Measurements from ENCODE around the gene SCAI. TPM values are rescaled to one million over a fixed set of nuclear protein-coding genes. Genes with fewer than 3 reads are reported as not detected.
A peak's percentile ranks its signal among the peaks of the same experiment; 100 is the strongest.
"Not testable (repeated sequence)": the region's sequence is repeated elsewhere in the genome, so short reads cannot be mapped to it uniquely, and the experiment has no call there.

Gene SCAI
- total RNA-seq, 1 experiment from 2014 or later, result 4.7 TPM

DNA sequence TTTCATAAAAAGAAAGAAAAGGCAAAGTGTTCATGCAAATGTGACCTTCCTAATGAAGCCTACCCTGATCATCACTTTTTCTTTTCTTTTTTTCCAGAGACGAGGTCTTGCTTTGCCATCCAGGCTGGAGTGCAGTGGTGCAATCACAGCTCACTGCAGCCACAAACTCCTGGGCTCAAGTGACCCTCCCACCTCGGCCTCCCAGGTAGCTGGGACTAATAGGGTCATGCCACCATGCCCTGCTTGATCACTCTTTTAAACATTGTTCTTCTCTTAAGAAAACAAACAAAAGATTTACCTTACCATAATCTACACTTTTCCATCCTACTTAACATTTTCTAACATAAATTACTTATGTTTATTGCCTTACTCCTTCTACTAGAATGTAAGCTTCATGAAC lies 193.9 kb downstream of the SCAI start:
- Histone ChIP-seq H3K4me3 (no peak overlapping the region), H3K27me3 (replicated peaks) (no peaks in the 10 kb centered on the region), H3K9me3 (replicated peaks) (no peaks in the 10 kb centered on the region), H3K36me3 (no peaks in the 10 kb centered on the region), H3K27ac (no peak overlapping the region), H3K4me1 (replicated peaks) (peaks cover 9% of the 10 kb centered on the region; the same call in 1 of the 2 replicates)
- no peak for DNase-seq (ENCODE audit: low read depth in 1 of 2, low spot score in 2 of 2)

DNA sequence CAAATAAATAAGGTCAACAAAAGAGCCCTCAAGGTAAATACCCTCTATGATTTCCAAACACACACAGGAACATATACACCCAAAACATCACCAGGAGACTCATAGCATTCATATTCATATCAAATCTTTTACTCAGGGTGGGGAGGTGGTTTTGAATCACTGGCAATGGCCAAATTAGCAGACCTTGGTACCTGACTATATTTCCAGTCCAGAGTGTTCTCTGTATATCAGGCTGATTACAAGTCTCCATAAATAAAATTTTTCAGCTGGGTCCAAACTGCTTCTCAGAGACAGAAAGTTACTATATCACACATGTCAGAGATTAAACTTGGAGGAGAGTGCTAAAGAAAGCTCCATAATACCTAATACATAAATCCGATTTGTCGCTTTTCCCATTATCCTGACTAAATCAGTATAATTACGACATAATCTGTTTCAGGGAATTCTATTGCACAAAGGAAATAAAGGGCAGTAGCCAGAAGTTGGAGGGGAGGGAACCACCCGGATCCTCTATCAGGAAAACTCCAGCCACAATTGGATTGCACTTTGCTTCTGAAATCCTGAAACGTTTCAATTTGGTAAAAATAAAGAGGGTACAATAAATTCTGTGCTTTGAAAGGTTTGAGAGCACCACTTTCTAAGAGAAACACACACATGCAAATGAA lies 195.5 kb downstream of the SCAI start:
- Histone ChIP-seq H3K4me1 (replicated peaks) (peaks cover 7% of the 10 kb centered on the region), H3K4me3 (no peak overlapping the region), H3K9me3 (replicated peaks) (no peaks in the 10 kb centered on the region), H3K27ac (no peak overlapping the region), H3K36me3 (no peaks in the 10 kb centered on the region), H3K27me3 (replicated peaks) (no peaks in the 10 kb centered on the region)
- no peak for DNase-seq (ENCODE audit: low read depth in 1 of 2, low spot score in 2 of 2)

DNA sequence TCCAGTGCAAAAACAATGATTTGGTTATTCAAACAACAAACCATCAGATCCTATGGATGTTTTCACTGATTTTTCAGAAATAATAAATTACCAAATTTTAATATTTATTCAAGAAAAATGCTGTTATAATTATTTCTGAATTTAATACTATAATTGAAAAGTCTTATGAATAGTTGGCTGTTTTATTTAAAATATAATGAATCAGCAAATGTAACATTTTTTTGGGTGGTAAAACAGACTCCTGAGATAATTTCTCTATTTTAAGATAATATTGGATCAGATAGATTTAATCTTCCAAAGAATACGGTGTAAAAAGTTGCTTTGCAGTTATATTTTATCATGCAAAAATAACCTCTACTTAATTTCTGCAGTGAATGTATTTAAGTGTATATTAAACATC lies 197.2 kb downstream of the SCAI start:
- peaks cover 16% of the 10 kb centered on the region for H3K4me1 ChIP-seq (replicated peaks)
- no peaks in the 10 kb centered on the region for H3K27me3 ChIP-seq (replicated peaks)
- no peak overlapping the region for H3K4me3 ChIP-seq
- DNase-seq (ENCODE audit: low read depth in 1 of 2, low spot score in 2 of 2), result no peak
- H3K9me3 ChIP-seq (replicated peaks), result no peaks in the 10 kb centered on the region
- no peaks in the 10 kb centered on the region for H3K36me3 ChIP-seq
- no peak overlapping the region for H3K27ac ChIP-seq

DNA sequence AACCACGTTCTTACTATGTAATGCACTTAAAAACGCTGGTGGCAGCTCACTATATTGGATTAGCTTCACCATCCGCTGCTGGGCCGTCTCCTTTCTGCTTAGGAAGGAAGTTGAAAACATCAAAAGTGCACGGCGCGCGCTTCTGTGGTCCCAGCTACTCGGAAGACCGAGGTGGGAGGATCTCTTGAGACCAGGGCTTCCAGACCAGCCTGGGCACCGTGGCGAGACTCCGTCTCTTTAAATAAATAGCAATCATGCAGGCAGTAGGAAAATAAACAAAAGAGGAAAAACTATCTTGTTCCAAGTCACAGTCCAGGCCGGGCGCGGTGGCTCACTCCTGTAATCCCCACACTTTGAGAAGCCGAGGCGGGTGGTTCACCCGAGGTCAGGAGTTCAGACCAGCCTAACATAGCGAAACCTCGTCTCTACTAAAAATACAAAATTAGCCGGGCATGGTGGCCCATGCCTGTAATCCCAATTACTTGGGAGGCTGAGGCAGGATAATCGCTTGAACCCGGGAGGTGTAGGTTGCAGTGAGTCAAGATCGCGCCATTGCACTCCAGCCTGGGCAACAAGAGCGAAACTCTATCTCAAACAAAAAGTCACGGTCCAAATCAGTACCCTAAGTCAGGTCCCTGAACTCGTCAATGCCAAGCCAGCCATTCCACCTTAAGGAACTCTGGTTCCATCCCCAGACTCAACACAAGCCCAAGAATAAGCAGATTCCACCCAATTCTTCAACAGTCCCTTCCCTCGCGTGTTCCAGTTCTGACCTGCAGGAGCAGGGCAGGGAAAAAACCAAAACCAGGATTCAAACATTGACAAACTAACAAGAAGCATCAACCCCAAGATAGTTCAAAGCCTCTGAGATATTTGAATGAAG lies 201.4 kb downstream of the SCAI start:
- no peaks in the 10 kb centered on the region for H3K36me3 ChIP-seq
- peak overlapping the region; percentile 64 for H3K4me3 ChIP-seq
- peak overlapping the region; percentile 69 for H3K27ac ChIP-seq
- H3K4me1 ChIP-seq (replicated peaks), result peaks cover 17% of the 10 kb centered on the region
- H3K9me3 ChIP-seq (replicated peaks), result no peaks in the 10 kb centered on the region
- H3K27me3 ChIP-seq (replicated peaks), result no peaks in the 10 kb centered on the region
- DNase-seq (ENCODE audit: low read depth in 1 of 2, low spot score in 2 of 2), result peak; percentile 67 to 72

DNA sequence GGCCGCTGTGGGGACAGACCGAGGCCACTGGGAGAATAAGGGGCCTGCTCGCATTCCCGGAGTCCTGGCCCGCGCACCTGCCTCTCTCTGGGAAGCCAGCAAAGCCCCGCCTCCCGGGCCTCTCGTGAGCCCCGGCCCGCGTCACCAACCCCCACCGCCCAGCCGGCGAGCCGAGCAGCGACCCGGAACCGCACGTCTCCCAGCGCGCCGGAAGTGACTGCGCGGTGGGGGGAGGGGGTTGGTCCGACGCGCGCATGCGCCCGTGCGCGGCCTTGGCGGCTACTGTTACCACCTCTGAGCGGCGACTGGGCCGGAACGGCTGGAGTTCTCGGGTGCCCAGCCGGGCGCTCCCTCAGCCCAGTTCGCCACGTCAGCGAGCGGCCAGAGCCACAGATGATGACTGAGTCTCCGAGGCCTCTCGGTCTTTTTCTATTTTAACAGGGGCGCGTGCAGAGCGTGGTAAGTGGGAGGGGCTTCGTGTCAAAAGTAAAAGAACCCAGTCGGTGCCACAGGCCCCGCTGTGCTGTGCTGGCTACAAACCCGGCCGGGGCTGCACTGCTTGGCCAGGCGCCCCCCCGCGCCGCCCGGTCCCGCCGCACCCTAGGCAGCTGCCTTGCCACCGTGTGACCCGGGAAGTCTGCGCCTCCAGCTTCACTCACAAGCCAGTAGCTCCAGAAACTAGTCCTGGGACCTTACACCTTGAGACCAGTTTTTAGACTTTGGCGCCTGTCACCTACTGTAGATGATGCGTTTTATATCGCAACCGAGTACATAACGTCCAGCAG lies 202.2 kb downstream of the SCAI start, which contains the start of gene GOLGA1:
Gene GOLGA1 (minus strand): TSS at position 190 of the 785 bp plus-strand sequence. CDS start 2,372 bp downstream, outside the sequence.
- Histone ChIP-seq H3K27me3 (replicated peaks) (no peaks in the 10 kb centered on the region), H3K4me1 (replicated peaks) (peaks cover 17% of the 10 kb centered on the region), H3K36me3 (0 out of 2 replicates have a peak, but pooled peaks cover 6% of the 10 kb centered on the region), H3K27ac (peak within 1 kb of the TSS; percentile 69), H3K4me3 (peak within 1 kb of the TSS; percentile 64), H3K9me3 (replicated peaks) (no peaks in the 10 kb centered on the region)
- DNase-seq (ENCODE audit: low read depth in 1 of 2, low spot score in 2 of 2), result peak; percentile 91 to 97

DNA sequence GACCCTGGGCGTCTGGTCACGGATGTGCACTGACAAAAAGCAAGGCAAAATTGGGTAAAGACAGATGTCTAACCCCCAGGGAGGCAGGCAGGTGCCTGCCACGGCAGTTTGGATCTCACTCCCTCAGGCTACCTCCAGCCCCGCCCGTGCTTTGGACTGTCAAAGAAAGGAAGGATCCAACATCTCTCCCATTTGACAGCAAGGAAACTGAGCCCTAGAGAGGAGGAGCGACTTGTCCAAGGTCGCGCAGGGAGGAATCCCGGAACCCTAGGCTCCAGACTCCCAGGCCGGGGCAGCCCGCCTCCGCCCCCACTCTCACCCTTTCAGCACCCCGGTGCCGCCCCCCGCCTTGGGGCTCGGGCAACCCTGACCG lies 202.8 kb downstream of the SCAI start:
- no peak for DNase-seq (ENCODE audit: low read depth in 1 of 2, low spot score in 2 of 2)
- Histone ChIP-seq H3K36me3 (0 out of 2 replicates have a peak, but pooled peaks cover 7% of the 10 kb centered on the region), H3K27ac (peak overlapping the region; percentile 69), H3K9me3 (replicated peaks) (no peaks in the 10 kb centered on the region), H3K4me1 (replicated peaks) (peaks cover 17% of the 10 kb centered on the region), H3K4me3 (peak overlapping the region; percentile 64), H3K27me3 (replicated peaks) (no peaks in the 10 kb centered on the region)

DNA sequence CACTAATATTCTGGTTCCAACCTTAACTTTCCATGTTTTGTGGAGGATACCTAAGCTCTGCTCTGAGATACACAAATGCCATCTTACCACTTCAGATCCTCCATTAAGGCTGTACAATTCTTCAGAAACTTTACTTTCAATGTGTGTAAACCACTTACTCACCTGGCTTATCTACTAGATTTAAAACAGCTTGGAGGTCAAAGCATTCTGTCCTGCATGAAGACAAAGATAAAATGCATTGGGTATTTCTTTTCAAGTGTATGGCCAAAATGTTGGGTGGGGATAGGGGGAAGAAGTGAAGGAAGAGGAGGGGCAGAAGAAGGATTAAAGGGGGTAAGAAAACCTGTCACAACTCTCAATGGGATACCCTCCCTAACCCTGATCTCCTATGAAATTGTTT lies 203.4 kb downstream of the SCAI start:
- no peak overlapping the region for H3K27ac ChIP-seq
- H3K4me3 ChIP-seq, result peak overlapping the region; percentile 64
- H3K36me3 ChIP-seq, result 0 out of 2 replicates have a peak, but pooled peaks cover 7% of the 10 kb centered on the region

DNA sequence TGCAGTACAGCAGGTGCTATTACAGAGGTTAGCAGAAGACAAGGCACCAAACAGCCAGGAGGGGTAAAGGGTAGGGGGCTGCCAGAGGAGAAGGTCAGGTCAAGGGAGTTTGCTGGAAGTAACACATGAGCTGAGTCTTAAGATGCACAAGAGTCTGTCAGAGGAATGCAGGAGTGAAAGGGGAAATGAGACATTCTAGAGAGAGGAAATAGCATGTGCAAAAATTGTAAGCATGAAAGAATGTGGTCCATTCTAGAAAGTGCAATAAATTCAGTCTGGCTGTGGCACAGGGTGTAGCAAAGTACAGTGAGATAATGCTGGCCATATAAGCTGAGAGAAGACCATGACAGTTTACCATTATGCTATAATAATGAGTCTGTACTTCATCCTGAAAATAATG lies 209.0 kb downstream of the SCAI start:
- no peak overlapping the region for H3K27ac ChIP-seq
- no peaks in the 10 kb centered on the region for H3K9me3 ChIP-seq (replicated peaks)
- 0 out of 2 replicates have a peak, but pooled peaks cover 4% of the 10 kb centered on the region for H3K4me1 ChIP-seq (replicated peaks)
- no peaks in the 10 kb centered on the region for H3K27me3 ChIP-seq (replicated peaks)
- H3K36me3 ChIP-seq, result peaks cover 39% of the 10 kb centered on the region
- H3K4me3 ChIP-seq, result no peak overlapping the region
- DNase-seq (ENCODE audit: low read depth in 1 of 2, low spot score in 2 of 2), result no peak

More for the DNA sequence above, 203.4 kb downstream of the SCAI start:
- peaks cover 17% of the 10 kb centered on the region for H3K4me1 ChIP-seq (replicated peaks)
- DNase-seq (ENCODE audit: low read depth in 1 of 2, low spot score in 2 of 2), result no peak
- H3K27me3 ChIP-seq (replicated peaks), result no peaks in the 10 kb centered on the region
- H3K9me3 ChIP-seq (replicated peaks), result no peaks in the 10 kb centered on the region

DNA sequence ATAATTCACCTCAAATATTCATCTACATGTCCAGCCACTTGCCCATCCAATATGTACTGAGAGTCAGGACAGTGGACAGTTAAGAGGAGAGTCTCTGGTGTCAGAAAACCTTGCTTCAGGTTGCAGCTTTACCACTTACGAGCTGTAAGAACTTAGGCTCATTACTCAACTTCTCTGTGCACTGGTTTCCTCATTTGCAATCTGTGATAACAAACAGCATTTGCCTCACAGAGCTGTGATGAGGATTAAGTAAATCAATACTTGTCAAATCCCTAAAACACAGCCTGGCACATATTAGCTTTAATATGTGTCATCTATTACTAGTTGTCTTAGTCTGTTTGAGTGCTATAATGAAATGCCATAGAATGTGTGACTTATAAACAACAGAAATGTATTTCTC lies 211.0 kb downstream of the SCAI start:
- 0 out of 2 replicates have a peak, but pooled peaks cover 4% of the 10 kb centered on the region for H3K4me1 ChIP-seq (replicated peaks)
- H3K4me3 ChIP-seq, result no peak overlapping the region
- no peak overlapping the region for H3K27ac ChIP-seq
- peaks cover 46% of the 10 kb centered on the region for H3K36me3 ChIP-seq
- no peaks in the 10 kb centered on the region for H3K27me3 ChIP-seq (replicated peaks)
- DNase-seq (ENCODE audit: low read depth in 1 of 2, low spot score in 2 of 2), result no peak
- no peaks in the 10 kb centered on the region for H3K9me3 ChIP-seq (replicated peaks)

DNA sequence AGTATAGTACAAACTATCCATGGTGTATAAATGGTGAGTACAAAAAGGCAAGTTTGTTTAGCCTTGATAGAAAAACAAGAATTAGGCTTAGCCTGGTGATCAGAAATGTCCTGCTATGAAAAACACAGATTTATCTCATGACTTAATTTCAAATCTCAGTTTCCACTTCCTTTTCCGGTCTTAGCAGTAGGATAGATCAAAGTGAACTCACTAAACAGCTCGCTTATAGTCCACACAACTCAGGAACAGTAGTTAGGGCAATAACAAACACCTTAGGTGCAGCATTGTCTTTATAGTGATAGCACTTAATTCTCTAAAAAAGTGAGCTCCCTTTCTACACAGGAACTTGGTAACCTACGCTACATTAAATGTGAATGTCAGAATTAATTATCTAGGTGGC lies 213.9 kb downstream of the SCAI start:
- no peak overlapping the region for H3K4me3 ChIP-seq
- H3K4me1 ChIP-seq (replicated peaks), result 0 out of 2 replicates have a peak, but pooled peaks cover 4% of the 10 kb centered on the region
- no peak overlapping the region for H3K27ac ChIP-seq
- no peaks in the 10 kb centered on the region for H3K27me3 ChIP-seq (replicated peaks)
- H3K36me3 ChIP-seq, result peaks cover 34% of the 10 kb centered on the region
- no peaks in the 10 kb centered on the region for H3K9me3 ChIP-seq (replicated peaks)
- DNase-seq (ENCODE audit: low read depth in 1 of 2, low spot score in 2 of 2), result no peak

DNA sequence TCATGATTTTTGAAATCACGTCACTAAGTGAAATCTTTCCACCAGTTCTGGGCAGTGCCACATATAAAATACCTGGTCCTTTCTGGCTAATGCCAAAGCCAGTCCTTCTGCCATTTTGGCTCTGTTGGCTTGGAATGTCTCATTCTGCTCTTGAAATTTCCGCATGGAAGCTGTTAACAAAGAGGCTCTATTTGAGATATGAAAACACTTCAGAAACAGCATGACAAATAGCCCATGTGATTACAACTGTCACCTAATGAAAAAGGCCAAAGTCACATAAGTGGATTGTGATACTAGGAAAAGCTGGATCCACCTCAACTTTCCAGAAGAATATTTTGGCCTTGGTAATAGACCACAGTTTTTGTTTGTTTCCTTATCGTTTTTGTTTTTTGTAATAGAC lies 215.2 kb downstream of the SCAI start:
- H3K36me3 ChIP-seq, result peaks cover 31% of the 10 kb centered on the region
- no peak for DNase-seq (ENCODE audit: low read depth in 1 of 2, low spot score in 2 of 2)
- H3K4me3 ChIP-seq, result no peak overlapping the region
- H3K4me1 ChIP-seq (replicated peaks), result no peaks in the 10 kb centered on the region
- no peaks in the 10 kb centered on the region for H3K9me3 ChIP-seq (replicated peaks)
- no peak overlapping the region for H3K27ac ChIP-seq
- no peaks in the 10 kb centered on the region for H3K27me3 ChIP-seq (replicated peaks)

DNA sequence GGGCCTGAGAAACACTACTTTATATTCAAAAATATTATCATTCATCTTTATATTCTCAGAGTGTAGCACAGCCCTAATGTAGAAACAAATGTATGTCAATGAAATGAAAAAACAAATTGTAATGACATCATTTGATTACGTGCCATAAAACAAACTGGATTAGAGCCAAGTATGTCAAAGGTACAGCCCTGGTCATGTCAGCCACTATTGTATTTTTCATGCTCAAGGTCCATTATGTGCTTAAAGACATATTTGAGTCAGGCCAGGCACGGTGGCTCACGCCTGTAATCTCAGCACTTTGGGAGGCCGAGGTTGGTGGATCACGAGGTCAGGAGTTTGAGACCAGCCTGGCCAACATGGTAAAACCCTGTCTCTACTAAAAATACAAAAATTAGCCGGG lies 222.9 kb downstream of the SCAI start:
- H3K4me1 ChIP-seq (replicated peaks); DNase-seq (ENCODE audit: low read depth in 1 of 2, low spot score in 2 of 2); H3K9me3 ChIP-seq (replicated peaks); H3K27ac ChIP-seq; H3K4me3 ChIP-seq; H3K27me3 ChIP-seq (replicated peaks): not testable (repeated sequence)
- H3K36me3 ChIP-seq, result peaks cover 11% of the 10 kb centered on the region

DNA sequence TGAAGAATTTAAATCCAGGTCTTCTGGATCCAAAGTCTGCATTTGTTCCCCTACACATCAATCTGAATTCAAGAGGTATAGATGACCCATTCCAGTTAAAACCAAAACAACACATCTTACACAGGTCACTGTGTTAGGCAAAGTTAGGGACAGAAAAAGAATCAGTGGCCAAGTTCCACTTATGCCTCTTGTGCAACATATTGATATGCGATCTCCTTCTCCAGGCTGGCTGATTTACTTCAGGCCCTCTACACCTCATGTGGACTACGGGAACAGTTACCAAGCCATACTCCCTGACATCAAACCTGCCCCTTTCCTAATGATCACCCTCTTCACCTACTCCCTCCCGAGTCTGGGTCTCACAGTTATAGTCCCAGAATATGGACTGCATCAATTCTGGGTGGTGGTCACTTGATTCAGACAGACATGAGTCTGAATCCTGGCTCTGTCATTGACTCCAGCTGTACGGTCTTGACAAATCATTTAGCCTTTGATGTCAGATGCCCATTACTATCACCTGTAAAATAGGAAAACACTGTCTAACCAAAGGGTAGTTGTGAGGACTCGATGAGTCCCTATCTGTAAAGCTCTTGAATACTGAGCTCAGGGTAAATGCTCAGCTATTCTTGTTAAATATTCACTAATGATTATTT lies 228.4 kb downstream of the SCAI start:
- Histone ChIP-seq H3K4me3 (no peak overlapping the region), H3K36me3 (peaks cover 8% of the 10 kb centered on the region), H3K27ac (no peak overlapping the region), H3K9me3 (replicated peaks) (no peaks in the 10 kb centered on the region), H3K27me3 (replicated peaks) (no peaks in the 10 kb centered on the region), H3K4me1 (replicated peaks) (no peaks in the 10 kb centered on the region)
- no peak for DNase-seq (ENCODE audit: low read depth in 1 of 2, low spot score in 2 of 2)
